HEK293 (cell line): Measurements from ENCODE around the gene GPR39.

Source experiments
- CTCF ChIA-PET: fragments of 350-600 bp; formaldehyde crosslinking; extraction: SDS; loops from one replicate; lab custom pipeline; 2021; ENCODE audit warnings: antibody characterized with exemption; lab: Yijun Ruan, JAX
- POLR2A ChIA-PET: fragments of 300-600 bp; formaldehyde crosslinking; extraction: SDS; loops from one replicate; lab custom pipeline; 2020; ENCODE audit warnings: antibody characterized with exemption, inconsistent platforms; lab: Yijun Ruan, JAX
- H3K27ac ChIP-seq: fragments of 200-500 bp; sonication (Bioruptor generic); 2 replicates; pipeline ENCODE4 v1.5.1; 2014; ENCODE audit warnings: low read depth, low read length, control low read depth, inconsistent platforms; ENCODE audit errors: extremely low read depth
- H3K36me3 ChIP-seq, 2 experiments: fragments of 200-500 bp in 1 of 2; sonication (Bioruptor generic) in 1 of 2; 1 replicate in 1 of 2; 2 replicates in 1 of 2; pipeline ENCODE4 v1.5.1; 2014 to 2017; ENCODE audit warnings: inconsistent platforms in 2 of 2, low read length in 2 of 2; ENCODE audit not compliant: control insufficient read depth in 2 of 2, insufficient read depth in 1 of 2
- H3K4me1 ChIP-seq: fragments of 200-500 bp; sonication (Bioruptor generic); 2 replicates; pipeline ENCODE4 v1.5.1; 2014; ENCODE audit warnings: mild to moderate bottlenecking, low read length, inconsistent platforms; ENCODE audit not compliant: control insufficient read depth, insufficient read depth
- H3K4me3 ChIP-seq: 2 replicates; pipeline ENCODE4 v1.5.1; 2011; ENCODE audit warnings: low read depth, mild to moderate bottlenecking, control low read depth, low read length, moderate library complexity
- H3K9me3 ChIP-seq: fragments of 200-500 bp; sonication (Bioruptor generic); 2 replicates; pipeline ENCODE4 v1.5.1; 2014; ENCODE audit warnings: low read depth, low read length, inconsistent platforms; ENCODE audit not compliant: control insufficient read depth, insufficient read depth
- ATF2 ChIP-seq: fragments of 450-650 bp; formaldehyde crosslinking; IDR thresholded peaks from 2 replicates; pipeline ENCODE4 v1.5.1; 2016; ENCODE audit warnings: missing biosample characterization, missing genetic modification characterization, low read depth
- KLF9 ChIP-seq: fragments of 450-650 bp; formaldehyde crosslinking; IDR thresholded peaks from 2 replicates; pipeline ENCODE4 v1.5.1; 2016; ENCODE audit warnings: missing biosample characterization, missing genetic modification characterization, low read depth
- PRDM6 ChIP-seq: fragments of 450-650 bp; formaldehyde crosslinking; IDR thresholded peaks from 2 replicates; pipeline ENCODE4 v1.5.1; 2017; ENCODE audit warnings: missing biosample characterization, missing genetic modification characterization
- REPIN1 ChIP-seq: fragments of 450-650 bp; formaldehyde crosslinking; IDR thresholded peaks from 2 replicates; pipeline ENCODE4 v1.5.1; 2017; ENCODE audit warnings: missing biosample characterization, missing genetic modification characterization, low read depth
- SALL2 ChIP-seq: fragments of 450-650 bp; formaldehyde crosslinking; IDR thresholded peaks from 2 replicates; pipeline ENCODE4 v1.5.0; 2017; ENCODE audit warnings: missing biosample characterization, mild to moderate bottlenecking, missing genetic modification characterization, borderline replicate concordance
- ZBTB1 ChIP-seq: fragments of 450-650 bp; formaldehyde crosslinking; IDR thresholded peaks from 2 replicates; pipeline ENCODE4 v1.5.1; 2016; ENCODE audit warnings: missing biosample characterization, missing genetic modification characterization
- ZBTB10 ChIP-seq: fragments of 450-650 bp; formaldehyde crosslinking; IDR thresholded peaks from 2 replicates; pipeline ENCODE4 v1.5.1; 2016; ENCODE audit warnings: missing biosample characterization, missing genetic modification characterization
- ZBTB17 ChIP-seq: fragments of 450-650 bp; formaldehyde crosslinking; IDR thresholded peaks from 2 replicates; pipeline ENCODE4 v1.5.1; 2016; ENCODE audit warnings: missing biosample characterization, missing genetic modification characterization
- ZBTB49 ChIP-seq: fragments of 450-650 bp; formaldehyde crosslinking; IDR thresholded peaks from 2 replicates; pipeline ENCODE4 v1.5.1; 2016; ENCODE audit warnings: missing biosample characterization, missing genetic modification characterization, low read depth
- ZNF157 ChIP-seq: fragments of 450-650 bp; formaldehyde crosslinking; IDR thresholded peaks from 2 replicates; pipeline ENCODE4 v1.5.1; 2016; ENCODE audit warnings: missing biosample characterization, missing genetic modification characterization
- ZNF18 ChIP-seq: fragments of 450-650 bp; formaldehyde crosslinking; IDR thresholded peaks from 2 replicates; pipeline ENCODE4 v1.5.1; 2016; ENCODE audit warnings: missing biosample characterization, missing genetic modification characterization
- ZNF221 ChIP-seq: fragments of 450-650 bp; formaldehyde crosslinking; IDR thresholded peaks from 2 replicates; pipeline ENCODE4 v1.5.1; 2017; ENCODE audit warnings: missing biosample characterization, missing genetic modification characterization, borderline replicate concordance
- ZNF239 ChIP-seq: fragments of 450-650 bp; formaldehyde crosslinking; IDR thresholded peaks from 2 replicates; pipeline ENCODE4 v1.5.1; 2016; ENCODE audit warnings: missing biosample characterization, missing genetic modification characterization
- ZNF266 ChIP-seq: fragments of 450-650 bp; formaldehyde crosslinking; IDR thresholded peaks from 2 replicates; pipeline ENCODE4 v1.5.1; 2016; ENCODE audit warnings: missing biosample characterization, missing genetic modification characterization, low read depth
- ZNF571 ChIP-seq: fragments of 450-650 bp; formaldehyde crosslinking; IDR thresholded peaks from 2 replicates; pipeline ENCODE4 v1.5.0; 2017; ENCODE audit warnings: missing biosample characterization, missing genetic modification characterization
- ZNF610 ChIP-seq: fragments of 450-650 bp; formaldehyde crosslinking; IDR thresholded peaks from 2 replicates; pipeline ENCODE4 v1.5.1; 2016; ENCODE audit warnings: missing biosample characterization, missing genetic modification characterization, borderline replicate concordance
- ZNF623 ChIP-seq: fragments of 450-650 bp; formaldehyde crosslinking; IDR thresholded peaks from 2 replicates; pipeline ENCODE4 v1.5.1; 2016; ENCODE audit warnings: missing biosample characterization, missing genetic modification characterization
- ZNF629 ChIP-seq: fragments of 450-650 bp; formaldehyde crosslinking; IDR thresholded peaks from 2 replicates; pipeline ENCODE4 v1.5.1; 2017; ENCODE audit warnings: missing biosample characterization, missing genetic modification characterization
- ZNF670 ChIP-seq: fragments of 450-650 bp; formaldehyde crosslinking; IDR thresholded peaks from 2 replicates; pipeline ENCODE4 v1.5.1; 2016; ENCODE audit warnings: missing biosample characterization, missing genetic modification characterization, low read depth
- ZNF701 ChIP-seq: fragments of 450-650 bp; formaldehyde crosslinking; IDR thresholded peaks from 2 replicates; pipeline ENCODE4 v1.5.1; 2016; ENCODE audit warnings: missing biosample characterization, missing genetic modification characterization
- ZNF707 ChIP-seq: fragments of 450-650 bp; formaldehyde crosslinking; IDR thresholded peaks from 2 replicates; pipeline ENCODE4 v1.5.1; 2016; ENCODE audit warnings: missing biosample characterization, missing genetic modification characterization
- ZNF747 ChIP-seq: fragments of 450-650 bp; formaldehyde crosslinking; IDR thresholded peaks from 2 replicates; pipeline ENCODE4 v1.5.1; 2016; ENCODE audit warnings: missing biosample characterization, missing genetic modification characterization
- ZNF792 ChIP-seq: fragments of 450-650 bp; formaldehyde crosslinking; IDR thresholded peaks from 2 replicates; pipeline ENCODE4 v1.5.1; 2016; ENCODE audit warnings: missing biosample characterization, missing genetic modification characterization
- ZNF843 ChIP-seq: fragments of 450-650 bp; formaldehyde crosslinking; IDR thresholded peaks from 2 replicates; pipeline ENCODE4 v1.5.1; 2016; ENCODE audit warnings: missing biosample characterization, missing genetic modification characterization
- ZSCAN18 ChIP-seq: fragments of 450-650 bp; formaldehyde crosslinking; IDR thresholded peaks from 2 replicates; pipeline ENCODE4 v1.5.1; 2016; ENCODE audit warnings: missing biosample characterization, missing genetic modification characterization
- ZXDB ChIP-seq: fragments of 450-650 bp; formaldehyde crosslinking; IDR thresholded peaks from 2 replicates; pipeline ENCODE4 v1.5.1; 2016; ENCODE audit warnings: missing biosample characterization, missing genetic modification characterization

GPR39 gene

GRCh38 chr2:132680544-132680943 is 263.9 kb downstream of the GPR39 start:
- Histone ChIP-seq H3K4me3 (no peak overlapping the region), H3K9me3 (no peaks in the 10 kb centered on the region), H3K36me3 (no peaks in the 10 kb centered on the region), H3K27ac (no peak overlapping the region), H3K4me1 (no peaks in the 10 kb centered on the region)
- CTCF ChIA-PET, result no interaction called here
- no peak for TF ChIP-seq ZNF239
- TF ChIP-seq ZNF157 (tag by site-specific recombination), result no peak
- TF ChIP-seq ZNF701 (tag by site-specific recombination), result no peak
- TF ChIP-seq KLF9 (tag by site-specific recombination), result no peak
- TF ChIP-seq ZBTB10 (tag by site-specific recombination), result no peak
- no peak for TF ChIP-seq ZNF843 (tag by site-specific recombination)
- TF ChIP-seq SALL2, result no peak
- TF ChIP-seq ZNF18 (tag by site-specific recombination), result no peak
- TF ChIP-seq ZBTB1 (tag by site-specific recombination), result no peak
- no peak for TF ChIP-seq PRDM6 (tag by site-specific recombination)
- no peak for TF ChIP-seq ZNF571 (tag by site-specific recombination)
- POLR2A ChIA-PET, result no interaction called here

- H3K4me1 ChIP-seq, result no peaks in the 10 kb centered on the region
- no peak overlapping the region for H3K4me3 ChIP-seq
- ChIA-PET CTCF (interaction anchor here (0.9 kb wide), 1 partner anchor 11 kb away, joined by 4 read pairs; no protein-coding TSS in a partner anchor), POLR2A (no interaction called here)
- H3K36me3 ChIP-seq, result no peaks in the 10 kb centered on the region
- no peak overlapping the region for H3K27ac ChIP-seq
- no peaks in the 10 kb centered on the region for H3K9me3 ChIP-seq
- TF ChIP-seq ZNF707 (tag by site-specific recombination) (no peak), ZNF670 (tag by site-specific recombination) (no peak), ZNF747 (tag by site-specific recombination) (no peak), REPIN1 (tag by site-specific recombination) (no peak), ZNF221 (tag by site-specific recombination) (no peak), ZBTB17 (no peak), ZBTB49 (no peak), ZNF629 (tag by site-specific recombination) (no peak), ZSCAN18 (tag by site-specific recombination) (no peak), ZNF623 (tag by site-specific recombination) (no peak), ZNF266 (tag by site-specific recombination) (no peak), ZXDB (tag by site-specific recombination) (no peak), ZNF792 (tag by site-specific recombination) (no peak), ZNF610 (tag by site-specific recombination) (no peak), ATF2 (tag by site-specific recombination) (no peak)
Measured at GRCh38 chr2:132681766-132682165, 265.2 kb downstream of the GPR39 start.
